ENCODE results near the gene WDR47. TPM values are rescaled to one million over a fixed set of nuclear protein-coding genes. Genes with fewer than 3 reads are reported as not detected.
"Not testable (repeated sequence)": the region's sequence is repeated elsewhere in the genome, so short reads cannot be mapped to it uniquely, and the experiment has no call there.

Gene WDR47
- total and polyA plus RNA-seq, 2 experiments from 2014 or later: 15.5 to 17.9 TPM

GRCh38 chr1:109040989-109041620, 797 bp downstream of the WDR47 start:
- Histone ChIP-seq H4K20me1 (ENCODE audit: insufficient read depth) (no peaks in the 10 kb centered on the region), H3K36me3 (ENCODE audit: low read depth) (no peaks in the 10 kb centered on the region), H3K4me1 (ENCODE audit: insufficient read depth) (no peaks in the 10 kb centered on the region; the same call in 1 of the 2 replicates), H3K4me3 (peak overlapping the region; percentile 98), H3K27ac (peak overlapping the region; percentile 62), H3K4me2 (ENCODE audit: unreplicated experiment) (peak overlapping the region; percentile 91), H3K9ac (peak overlapping the region; percentile 89), H3K9me3 (ENCODE audit: low read depth) (no peaks in the 10 kb centered on the region), H3F3A (ENCODE audit: insufficient read depth) (peaks cover 7% of the 10 kb centered on the region; the same call in 1 of the 2 replicates), H3K9me2 (ENCODE audit: insufficient read depth) (no peaks in the 10 kb centered on the region), H3K27me3 (replicated peaks; ENCODE audit: insufficient read depth) (no peaks in the 10 kb centered on the region), H2AFZ (peak overlapping the region; percentile 90), H3K79me2 (ENCODE audit: insufficient read depth) (peaks cover 56% of the 10 kb centered on the region)
- TF ChIP-seq EZH2phosphoT487 (IDR thresholded peaks at IDR 0.05; ENCODE audit: insufficient read depth, low read depth): no peak
- no peak for TF ChIP-seq EZH2 (IDR thresholded peaks at IDR 0.05; ENCODE audit: insufficient read depth, poor library complexity, severe bottlenecking)
- peak; percentile 54 for DNase-seq
- 1% methylated on average over 44 of the region's 44 CpGs for WGBS, 2 experiments (ENCODE audit: low coverage in 1 of 2, low lambda C conversion rate in 2 of 2, missing lambda C conversion rate in 2 of 2)
- in situ Hi-C loops (cut with MboI): no loop called here

- no peaks in the 10 kb centered on the region for H3K9me2 ChIP-seq (ENCODE audit: insufficient read depth)
- DNase-seq: no peak
- H3K36me3 ChIP-seq (ENCODE audit: low read depth): no peaks in the 10 kb centered on the region
- no peaks in the 10 kb centered on the region; the same call in 1 of the 2 replicates for H3K4me1 ChIP-seq (ENCODE audit: insufficient read depth)
- H4K20me1 ChIP-seq (ENCODE audit: insufficient read depth): no peaks in the 10 kb centered on the region
- H3K4me3 ChIP-seq: peak overlapping the region; percentile 98
- no peaks in the 10 kb centered on the region for H3K9me3 ChIP-seq (ENCODE audit: low read depth)
- peak overlapping the region; percentile 62 for H3K27ac ChIP-seq
- no peaks in the 10 kb centered on the region for H3K27me3 ChIP-seq (replicated peaks; ENCODE audit: insufficient read depth)
- peak overlapping the region; percentile 89 for H3K9ac ChIP-seq
- 14 to 15% methylated on average over 3 of the region's 3 CpGs for WGBS, 2 experiments (ENCODE audit: low coverage in 1 of 2, low lambda C conversion rate in 2 of 2, missing lambda C conversion rate in 2 of 2)
- H2AFZ ChIP-seq: peak overlapping the region; percentile 90
- TF ChIP-seq EZH2phosphoT487 (IDR thresholded peaks at IDR 0.05; ENCODE audit: insufficient read depth, low read depth) (no peak), EZH2 (IDR thresholded peaks at IDR 0.05; ENCODE audit: insufficient read depth, poor library complexity, severe bottlenecking) (no peak)
- peaks cover 7% of the 10 kb centered on the region; the same call in 1 of the 2 replicates for H3F3A ChIP-seq (ENCODE audit: insufficient read depth)
- H3K79me2 ChIP-seq (ENCODE audit: insufficient read depth): peaks cover 61% of the 10 kb centered on the region
- H3K4me2 ChIP-seq (ENCODE audit: unreplicated experiment): peak overlapping the region; percentile 91
- in situ Hi-C loops (cut with MboI): no loop called here
Observed at GRCh38 chr1:109040627-109040988, 1.3 kb downstream of the WDR47 start.

GRCh38 chr1:109034382-109034781, 7.5 kb downstream of the WDR47 start:
- no peaks in the 10 kb centered on the region for H3K36me3 ChIP-seq (ENCODE audit: low read depth)
- no peaks in the 10 kb centered on the region for H3K27me3 ChIP-seq (replicated peaks; ENCODE audit: insufficient read depth)
- H3K9me2 ChIP-seq (ENCODE audit: insufficient read depth): no peaks in the 10 kb centered on the region
- no peaks in the 10 kb centered on the region for H3K9me3 ChIP-seq (ENCODE audit: low read depth)
- 94 to 97% methylated on average over 2 of the region's 2 CpGs for WGBS, 2 experiments (ENCODE audit: low coverage in 1 of 2, low lambda C conversion rate in 2 of 2, missing lambda C conversion rate in 2 of 2)
- H3F3A ChIP-seq (ENCODE audit: insufficient read depth): no peaks in the 10 kb centered on the region
- H2AFZ ChIP-seq: no peak overlapping the region
- H3K4me1 ChIP-seq (ENCODE audit: insufficient read depth): no peaks in the 10 kb centered on the region
- TF ChIP-seq EZH2phosphoT487 (IDR thresholded peaks at IDR 0.05; ENCODE audit: insufficient read depth, low read depth) (no peak), EZH2 (IDR thresholded peaks at IDR 0.05; ENCODE audit: insufficient read depth, poor library complexity, severe bottlenecking) (no peak)
- H3K4me3 ChIP-seq: no peak overlapping the region
- no peak for DNase-seq
- H3K9ac ChIP-seq: no peak overlapping the region
- H3K4me2 ChIP-seq (ENCODE audit: unreplicated experiment): no peak overlapping the region
- H3K79me2 ChIP-seq (ENCODE audit: insufficient read depth): peaks cover 98% of the 10 kb centered on the region
- in situ Hi-C loops (cut with MboI): no loop called here
- H4K20me1 ChIP-seq (ENCODE audit: insufficient read depth): no peaks in the 10 kb centered on the region
- no peak overlapping the region for H3K27ac ChIP-seq

GRCh38 chr1:109029493-109029892, 12.4 kb downstream of the WDR47 start:
- in situ Hi-C loops (cut with MboI); H3K36me3 ChIP-seq (ENCODE audit: low read depth); DNase-seq; H3K9me3 ChIP-seq (ENCODE audit: low read depth); H3K27ac ChIP-seq; H4K20me1 ChIP-seq (ENCODE audit: insufficient read depth); H3K4me1 ChIP-seq (ENCODE audit: insufficient read depth); H3K4me2 ChIP-seq (ENCODE audit: unreplicated experiment); H3K27me3 ChIP-seq (replicated peaks; ENCODE audit: insufficient read depth); H3K4me3 ChIP-seq; H3K9me2 ChIP-seq (ENCODE audit: insufficient read depth); H3K9ac ChIP-seq; H3F3A ChIP-seq (ENCODE audit: insufficient read depth); H2AFZ ChIP-seq: not testable (repeated sequence)
- H3K79me2 ChIP-seq (ENCODE audit: insufficient read depth): peaks cover 98% of the 10 kb centered on the region
- WGBS, 2 experiments (ENCODE audit: low coverage in 1 of 2, low lambda C conversion rate in 2 of 2, missing lambda C conversion rate in 2 of 2): 95 to 96% methylated on average over 8 of the region's 8 CpGs

GRCh38 chr1:109027841-109028240, 14.1 kb downstream of the WDR47 start:
- Histone ChIP-seq H3K36me3 (ENCODE audit: low read depth) (no peaks in the 10 kb centered on the region), H2AFZ (no peak overlapping the region), H3K4me2 (ENCODE audit: unreplicated experiment) (no peak overlapping the region), H3K4me3 (no peak overlapping the region), H3K4me1 (ENCODE audit: insufficient read depth) (no peaks in the 10 kb centered on the region), H4K20me1 (ENCODE audit: insufficient read depth) (no peaks in the 10 kb centered on the region), H3K27me3 (replicated peaks; ENCODE audit: insufficient read depth) (no peaks in the 10 kb centered on the region), H3F3A (ENCODE audit: insufficient read depth) (no peaks in the 10 kb centered on the region), H3K79me2 (ENCODE audit: insufficient read depth) (peaks cover 96% of the 10 kb centered on the region), H3K9me3 (ENCODE audit: low read depth) (no peaks in the 10 kb centered on the region), H3K9ac (no peak overlapping the region), H3K27ac (no peak overlapping the region), H3K9me2 (ENCODE audit: insufficient read depth) (no peaks in the 10 kb centered on the region)
- peak; percentile 21 for DNase-seq
- TF ChIP-seq EZH2phosphoT487 (IDR thresholded peaks at IDR 0.05; ENCODE audit: insufficient read depth, low read depth) (no peak), EZH2 (IDR thresholded peaks at IDR 0.05; ENCODE audit: insufficient read depth, poor library complexity, severe bottlenecking) (no peak)
- in situ Hi-C loops (cut with MboI): no loop called here

All from GM23248 (cell line).